GM11168 (cell line): ENCODE data around the gene PRH2.

ENCODE experiments used
- in situ Hi-C: fragments of 300-500 bp; cut with MboI; formaldehyde crosslinking; loops from one replicate; pipeline ENCODE4 v1.12.0; 2022; ENCODE audit warnings: low sequenced_read_pairs; ENCODE audit not compliant: unreplicated experiment

Gene PRH2

DNA sequence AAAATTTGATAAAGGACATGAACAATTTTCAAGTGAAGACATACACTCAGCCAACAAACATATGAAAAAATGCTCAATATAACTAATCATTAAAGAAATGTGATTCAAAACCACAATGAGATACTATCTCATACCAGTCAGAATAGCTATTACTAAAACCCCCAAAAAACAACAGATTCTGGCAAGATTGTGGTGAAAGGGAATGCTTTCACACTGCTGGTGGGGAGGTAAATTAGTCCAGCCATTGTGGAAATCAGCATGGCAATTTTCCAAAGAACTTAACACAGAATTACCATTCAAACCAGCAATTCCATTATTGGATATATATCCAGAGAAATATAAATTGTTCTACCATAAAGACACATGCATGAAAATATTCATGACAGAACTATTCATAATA lies 28.7 kb downstream of the PRH2 start:
- in situ Hi-C loops = no loop called here

DNA sequence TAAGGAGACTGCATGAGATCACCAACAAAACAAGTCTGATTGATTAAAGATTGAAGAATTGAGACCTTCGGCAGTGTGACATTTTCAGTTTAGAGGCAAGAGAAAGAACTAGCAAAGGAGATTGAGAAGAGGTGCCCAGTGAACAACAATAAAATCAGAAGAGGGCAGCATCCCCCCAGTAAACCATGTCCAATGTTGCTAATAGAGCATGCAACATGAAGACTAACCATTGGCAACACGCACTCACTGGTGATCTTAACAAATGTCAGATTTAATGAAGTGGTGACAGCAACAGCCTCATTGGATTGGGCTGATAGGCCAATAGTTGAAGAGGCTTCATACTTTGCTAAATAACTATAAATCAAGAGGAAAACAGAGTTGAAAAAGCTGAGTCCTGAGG lies 30.8 kb downstream of the PRH2 start:
- in situ Hi-C loops = no loop called here

- in situ Hi-C loops = no loop called here
Measured at GRCh38 chr12:10960211-10960610, 31.2 kb downstream of the PRH2 start.

- in situ Hi-C loops = no loop called here
Measured at GRCh38 chr12:10965476-10965875, 36.4 kb downstream of the PRH2 start.

GRCh38 chr12:10966314-10966713 lies 37.3 kb downstream of the PRH2 start:
- in situ Hi-C loops = no loop called here

GRCh38 chr12:10967409-10967808 lies 38.4 kb downstream of the PRH2 start:
- in situ Hi-C loops = no loop called here

GRCh38 chr12:10968765-10969456 lies 39.9 kb downstream of the PRH2 start:
- in situ Hi-C loops = no loop called here

DNA sequence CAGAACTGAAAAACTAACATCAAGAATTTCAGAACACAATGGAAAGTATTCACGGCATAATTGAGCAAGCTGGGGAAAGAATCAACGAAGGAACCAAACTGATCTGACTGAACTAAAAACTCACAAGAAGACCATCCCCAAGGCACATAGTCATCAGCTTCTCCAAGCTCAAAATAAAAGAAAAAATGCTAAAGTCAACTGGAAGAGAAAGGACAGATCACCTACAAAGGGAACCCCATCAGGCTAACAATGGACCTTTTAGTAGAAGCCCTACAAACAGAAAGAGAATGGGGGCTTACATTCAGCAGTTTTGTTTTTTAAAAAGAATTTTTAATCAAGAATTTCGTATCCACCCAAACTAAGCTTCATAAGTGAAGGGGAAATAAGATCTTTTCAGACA lies 45.9 kb downstream of the PRH2 start:
- in situ Hi-C loops = no loop called here

GRCh38 chr12:10982244-10982643 lies 53.2 kb downstream of the PRH2 start:
- in situ Hi-C loops = no loop called here
